Activated naive CD4-positive, alpha-beta T cell (primary cell): Measurements from ENCODE around the gene NDUFAF8.

Source experiments
- DNase-seq, 4 experiments: peaks; one replicate each; lab custom pipeline; 2025; lab: John Stamatoyannopoulos, UW

Gene NDUFAF8

GRCh38 chr17:81200695-81201580 is 38.2 kb upstream of the NDUFAF8 start:
- DNase-seq, result no peak

DNA sequence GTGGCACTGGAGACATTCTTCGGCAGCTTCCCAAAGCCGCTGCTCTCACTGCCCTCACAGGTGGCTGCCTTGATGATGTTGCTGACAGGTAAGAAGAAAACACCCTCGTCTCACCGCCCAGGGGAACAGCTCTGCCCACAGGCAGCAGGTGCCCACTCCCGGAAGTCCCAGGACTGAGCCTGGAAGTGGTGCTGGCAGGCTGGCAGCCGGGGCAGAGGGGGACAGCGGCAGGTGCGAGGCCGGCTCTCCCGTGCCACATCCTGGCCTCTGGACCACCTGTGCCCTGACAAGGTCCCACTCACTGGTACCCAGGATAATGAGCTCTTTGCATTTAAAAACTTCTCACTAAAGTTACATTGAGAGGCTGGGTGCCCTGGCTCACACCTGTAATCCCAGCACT is 36.8 kb upstream of the NDUFAF8 start:
- DNase-seq, result no peak

GRCh38 chr17:81203136-81203535 is 36.0 kb upstream of the NDUFAF8 start:
- DNase-seq, result no peak

GRCh38 chr17:81204578-81204977 is 34.5 kb upstream of the NDUFAF8 start:
- no peak for DNase-seq

- DNase-seq, result no peak
Observed at GRCh38 chr17:81206166-81206565, 33.0 kb upstream of the NDUFAF8 start.

DNA sequence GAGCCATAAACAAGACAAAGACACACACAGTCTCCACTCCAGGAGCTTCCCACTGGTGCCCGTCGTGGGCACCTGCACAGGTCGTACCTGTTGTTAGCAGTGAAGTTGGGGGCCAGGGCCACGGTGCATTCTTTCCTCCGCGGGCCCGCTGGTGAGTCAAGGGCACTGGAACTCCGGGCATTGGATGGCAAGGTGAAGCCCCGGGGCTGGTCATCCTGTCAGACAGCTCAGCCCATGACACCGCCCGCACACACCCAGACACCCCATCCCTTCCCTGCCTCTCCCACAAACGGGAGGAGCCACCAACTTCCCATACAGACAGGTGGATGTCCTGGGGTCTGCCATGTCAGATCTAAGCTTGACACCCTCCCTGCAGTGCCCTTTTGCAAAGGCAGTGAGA is 32.5 kb upstream of the NDUFAF8 start:
- DNase-seq, result no peak

- DNase-seq, result no peak
Observed at GRCh38 chr17:81207610-81208581, 31.2 kb upstream of the NDUFAF8 start.

DNA sequence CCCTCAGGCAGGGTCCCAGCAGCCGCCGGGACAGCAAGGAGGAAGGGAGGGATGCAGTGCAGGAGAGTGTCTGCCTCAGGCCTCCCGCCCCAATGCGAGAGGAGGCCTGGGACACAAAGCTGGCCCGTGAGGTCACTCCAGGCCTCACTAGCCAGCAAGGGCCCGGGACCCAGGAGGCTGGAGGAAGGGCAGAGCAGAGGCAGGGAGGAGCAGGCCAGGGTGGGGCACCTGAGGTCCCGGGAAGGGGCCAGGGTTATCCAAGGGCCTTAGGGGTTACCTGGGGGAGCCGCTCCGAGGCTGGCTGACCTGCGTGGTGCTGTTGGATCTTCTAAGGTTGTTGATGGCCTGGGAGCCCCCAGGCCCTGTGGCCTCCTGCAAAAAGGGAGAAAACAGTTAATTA is 30.5 kb upstream of the NDUFAF8 start:
- no peak for DNase-seq

- no peak for DNase-seq
Observed at GRCh38 chr17:81209141-81209540, 30.0 kb upstream of the NDUFAF8 start.

GRCh38 chr17:81210466-81210865 is 28.7 kb upstream of the NDUFAF8 start:
- DNase-seq, result no peak

GRCh38 chr17:81210868-81211267 is 28.2 kb upstream of the NDUFAF8 start:
- DNase-seq, result no peak

- DNase-seq, result no peak
Observed at GRCh38 chr17:81212365-81212764, 26.8 kb upstream of the NDUFAF8 start.

DNA sequence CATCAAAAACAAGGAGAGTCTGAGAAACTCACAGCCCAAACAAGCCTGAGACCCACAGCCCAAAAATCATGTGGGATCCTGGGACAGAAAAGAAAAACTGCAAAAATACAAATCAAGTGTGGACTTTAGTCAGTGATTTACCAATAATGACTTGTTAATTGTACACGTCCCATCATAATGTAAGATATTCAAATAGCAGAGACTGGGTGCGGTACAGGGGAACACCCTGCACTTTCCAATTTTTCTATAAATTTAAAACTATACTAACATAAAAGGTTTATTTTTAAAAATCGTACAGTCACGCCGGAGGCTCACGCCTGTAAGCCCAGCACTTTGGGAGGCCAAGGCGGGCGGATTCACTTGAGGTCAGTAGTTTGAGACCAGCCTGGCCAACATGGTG is 25.1 kb upstream of the NDUFAF8 start:
- DNase-seq, result no peak

DNA sequence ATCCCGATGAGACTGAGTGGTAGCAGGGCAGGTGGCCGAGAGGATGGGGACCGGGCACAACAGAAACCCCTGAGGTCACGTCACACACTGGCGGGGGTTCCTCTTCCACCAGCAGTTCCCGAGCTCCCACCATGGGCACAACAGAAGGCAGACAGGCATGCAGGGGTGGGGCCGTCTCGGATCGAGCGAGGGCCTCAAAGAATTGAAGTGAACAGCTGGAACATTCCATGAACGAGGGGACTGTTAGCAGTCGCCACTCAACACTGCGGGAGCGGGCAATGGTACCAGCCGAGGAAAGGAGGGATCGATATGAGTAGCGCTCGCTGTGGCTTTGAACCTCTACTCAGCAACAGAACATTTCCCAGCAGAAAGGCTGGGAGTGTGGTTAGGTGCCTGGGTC is 21.6 kb upstream of the NDUFAF8 start:
- no peak for DNase-seq

DNA sequence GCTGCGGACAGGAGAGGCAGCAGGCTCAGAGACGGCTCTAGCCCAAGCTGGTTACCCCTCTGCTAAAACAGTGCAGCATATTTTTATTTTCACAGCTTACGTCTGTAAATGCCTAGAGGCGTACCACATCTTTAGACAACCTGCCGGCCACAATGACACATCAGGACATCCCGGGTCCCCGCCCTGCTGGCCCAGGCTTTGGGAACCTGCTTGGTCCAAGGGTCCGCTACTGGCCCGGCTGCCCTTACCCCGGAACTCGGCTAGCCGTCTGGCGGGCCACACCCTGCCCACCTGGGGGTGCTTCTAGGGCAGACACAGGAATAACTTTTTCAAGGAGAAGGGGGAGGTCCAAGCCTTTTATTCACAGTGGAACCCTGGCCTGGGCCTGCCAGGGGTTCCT is 20.7 kb upstream of the NDUFAF8 start:
- DNase-seq, result no peak

DNA sequence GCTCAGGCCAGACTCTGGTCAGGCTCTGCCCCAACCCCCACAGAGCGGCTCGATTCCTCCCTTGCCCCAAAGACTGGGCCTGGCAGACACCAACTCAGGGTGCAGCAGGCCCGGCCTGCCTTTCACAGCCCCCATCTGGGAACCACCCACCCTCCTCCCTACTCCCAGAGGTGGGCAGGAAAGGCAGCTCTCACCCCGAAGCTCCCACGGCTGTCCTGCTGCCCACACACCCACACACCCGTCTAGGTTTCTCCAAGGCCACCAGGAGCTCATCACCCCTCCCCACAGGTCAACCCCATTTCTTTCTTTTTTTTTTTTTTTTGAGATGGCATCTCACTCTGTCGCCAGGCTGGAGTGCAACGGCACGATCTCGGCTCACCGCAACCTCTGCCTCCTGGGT is 20.1 kb upstream of the NDUFAF8 start:
- DNase-seq, result no peak

GRCh38 chr17:81219476-81220180 is 19.5 kb upstream of the NDUFAF8 start:
- no peak for DNase-seq

DNA sequence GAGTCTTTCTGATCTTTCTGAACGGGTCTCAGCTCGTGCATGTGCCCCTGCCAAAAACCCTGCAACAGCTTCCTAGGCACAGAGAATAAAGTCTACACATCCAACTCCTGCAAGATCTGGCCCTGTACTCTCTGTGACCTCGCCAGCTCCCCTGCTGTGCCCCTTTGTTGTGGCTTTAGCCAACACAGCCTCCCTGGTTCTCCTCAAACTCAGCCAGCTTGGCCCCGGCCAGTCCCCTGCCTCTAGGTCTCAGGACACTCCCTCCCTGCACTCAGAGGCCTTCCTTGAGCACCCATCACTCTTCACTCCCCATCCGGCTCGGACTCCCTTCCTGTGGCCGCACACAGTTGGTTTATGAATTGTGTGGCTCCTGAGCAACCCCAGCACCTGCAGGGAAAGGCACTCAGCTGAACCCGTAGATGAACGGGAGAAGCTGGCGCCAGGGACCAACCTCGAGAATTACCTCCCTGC is 17.7 kb upstream of the NDUFAF8 start:
- DNase-seq, result no peak

- DNase-seq, result no peak
Observed at GRCh38 chr17:81221842-81222619, 17.1 kb upstream of the NDUFAF8 start.

- DNase-seq, result no peak
Observed at GRCh38 chr17:81222620-81222905, 16.6 kb upstream of the NDUFAF8 start.
